ENCODE measurements around the gene CFAP68. TPM values are rescaled to one million over a fixed set of nuclear protein-coding genes. Genes with fewer than 3 reads are reported as not detected.

Gene CFAP68
- total and polyA plus RNA-seq, 2 of the 13 experiments (the other 11 are each of a cell fraction or from before 2014, with no cell fraction given): 22.2 to 25.6 TPM

DNA sequence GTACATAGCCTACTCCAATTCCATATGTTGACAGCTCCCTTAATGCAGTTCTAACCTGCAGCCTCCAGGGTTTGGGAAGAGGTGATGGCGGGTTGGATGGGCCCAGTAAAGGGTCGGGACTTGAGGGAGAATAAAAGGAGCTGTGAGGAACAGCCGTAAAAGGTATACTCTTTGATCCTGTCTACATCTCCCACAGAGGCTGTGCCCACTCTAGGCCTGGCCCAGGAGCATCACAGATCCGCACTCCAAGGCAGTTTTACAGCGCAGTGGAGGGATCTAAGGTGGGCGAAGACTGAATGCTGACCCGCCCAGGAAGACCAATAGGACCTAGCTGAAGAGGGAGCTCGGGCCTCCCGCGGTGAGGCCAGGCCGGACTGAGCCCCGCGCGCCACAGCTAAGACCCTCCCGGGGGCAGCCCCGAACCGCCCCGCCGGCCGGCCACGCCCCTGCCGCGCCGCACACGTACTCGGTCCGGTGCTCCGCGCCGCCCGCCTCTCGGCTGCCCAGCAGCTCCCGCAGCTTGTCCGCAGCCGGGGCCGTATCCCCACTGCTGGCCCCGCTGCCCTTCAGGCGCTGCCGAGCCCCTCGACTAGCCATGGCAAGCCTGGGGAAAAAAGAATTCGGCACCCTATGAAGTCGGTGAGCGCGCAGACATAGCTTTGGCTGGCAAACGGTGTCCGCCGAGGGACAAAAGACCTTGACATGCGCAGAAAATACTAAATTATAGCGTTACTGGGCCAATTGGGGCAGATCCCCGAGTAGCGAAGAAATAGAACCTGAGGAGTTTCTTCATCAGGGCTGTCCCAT, 8.3 kb upstream of the CFAP68 start, which contains the start of gene ALG9 (continued):
- TF ChIP-seq ONECUT2 (CRISPR knock-in tag; IDR thresholded peaks at IDR 0.05) (no peak), ZNF562 (CRISPR knock-in tag; IDR thresholded peaks at IDR 0.05; ENCODE audit: borderline replicate concordance) (no peak), PHB2 (IDR thresholded peaks at IDR 0.05; ENCODE audit: partially characterized antibody) (no peak), ZNF660 (CRISPR knock-in tag; IDR thresholded peaks at IDR 0.05; ENCODE audit: borderline replicate concordance, low read depth) (no peak), THAP11 (CRISPR knock-in tag; IDR thresholded peaks at IDR 0.05) (peak; percentile 82), CHCHD3 (CRISPR knock-in tag; IDR thresholded peaks at IDR 0.05) (no peak), ZNF318 (CRISPR knock-in tag; IDR thresholded peaks at IDR 0.05) (0 out of 2 replicates have a peak, but pooled peaks have one; percentile 43), ZNF713 (CRISPR knock-in tag; IDR thresholded peaks at IDR 0.05) (no peak), RFX5 (IDR thresholded peaks at IDR 0.05; ENCODE audit: low read depth, low read length) (no peak), PHF21A (CRISPR knock-in tag; IDR thresholded peaks at IDR 0.05) (peak; percentile 96), ZNF354B (CRISPR knock-in tag; IDR thresholded peaks at IDR 0.05) (peak; percentile 75; the same call in 1 of the 2 replicates), SNAI1 (CRISPR knock-in tag; IDR thresholded peaks at IDR 0.05; ENCODE audit: borderline replicate concordance) (no peak), AKNA (CRISPR knock-in tag; IDR thresholded peaks at IDR 0.05; ENCODE audit: borderline replicate concordance) (no peak)
- TF ChIP-seq, protein P1, sequence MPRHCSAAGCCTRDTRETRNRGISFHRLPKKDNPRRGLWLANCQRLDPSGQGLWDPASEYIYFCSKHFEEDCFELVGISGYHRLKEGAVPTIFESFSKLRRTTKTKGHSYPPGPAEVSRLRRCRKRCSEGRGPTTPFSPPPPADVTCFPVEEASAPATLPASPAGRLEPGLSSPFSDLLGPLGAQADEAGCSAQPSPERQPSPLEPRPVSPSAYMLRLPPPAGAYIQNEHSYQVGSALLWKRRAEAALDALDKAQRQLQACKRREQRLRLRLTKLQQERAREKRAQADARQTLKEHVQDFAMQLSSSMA (CRISPR knock-in tag; IDR thresholded peaks at IDR 0.05): no peak
- TF ChIP-seq, protein P2, sequence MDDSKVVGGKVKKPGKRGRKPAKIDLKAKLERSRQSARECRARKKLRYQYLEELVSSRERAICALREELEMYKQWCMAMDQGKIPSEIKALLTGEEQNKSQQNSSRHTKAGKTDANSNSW (CRISPR knock-in tag; IDR thresholded peaks at IDR 0.05; ENCODE audit: borderline replicate concordance): no peak
